Body of pancreas (tissue), 4 donors: ENCODE results near the gene HS6ST3.

Experiments
- CTCF ChIP-seq, 7 experiments: fragments of 450-650 bp in 4 of 7; fragments of 200-600 bp in 3 of 7; sonication (generic) in 3 of 7; IDR thresholded peaks; one replicate each; pipeline ENCODE4 v1.5.1; 2016 to 2019; ENCODE audit warnings: antibody characterized with exemption in 7 of 7
- POLR2A ChIP-seq, 3 donors: fragments of 450-650 bp; IDR thresholded peaks; one replicate each; pipeline ENCODE4 v1.6.1; 2016; ENCODE audit warnings: antibody characterized with exemption in 3 of 3, mild to moderate bottlenecking in 2 of 3

- no peak for TF ChIP-seq CTCF (IDR thresholded peaks at IDR 0.05)
- no peak for TF ChIP-seq POLR2A (IDR thresholded peaks at IDR 0.05)
Measured at GRCh38 chr13:96785986-96786385, 696.1 kb downstream of the HS6ST3 start.
